Measurements from ENCODE around the gene ATP6V1D. TPM values are rescaled to one million over a fixed set of nuclear protein-coding genes. Genes with fewer than 3 reads are reported as not detected.

Gene ATP6V1D
- total and polyA plus RNA-seq, 9 of the 15 experiments (the other 6 are each of a cell fraction or from before 2014, with no cell fraction given): 35.5 to 91.0 (median 50.0) TPM

DNA sequence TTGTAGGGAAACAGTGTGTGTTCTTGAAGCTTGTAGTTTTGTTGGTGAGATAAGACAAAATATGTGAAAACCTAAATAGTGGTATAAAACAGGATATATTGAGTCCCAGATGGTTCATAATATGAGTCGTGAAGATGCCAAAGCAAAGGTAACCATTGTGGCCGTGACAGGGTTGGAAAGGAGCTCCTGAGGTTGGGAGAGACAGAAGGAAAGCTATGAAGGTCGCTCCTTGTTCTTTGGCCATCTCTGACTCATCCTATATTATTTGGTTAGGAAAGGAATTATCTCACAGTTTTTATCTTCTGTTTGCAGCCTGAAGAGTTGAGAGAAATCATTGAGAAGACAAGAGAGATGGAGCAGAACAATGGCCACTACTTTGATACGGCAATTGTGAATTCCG lies 27.1 kb downstream of the ATP6V1D start:
- POLR2A ChIA-PET: no interaction called here
- Histone ChIP-seq H3K9ac (ENCODE audit: insufficient read depth in 1 of 2, low read depth in 2 of 2, low read length in 2 of 2) (no peak overlapping the region), H4K20me1 (replicated peaks; ENCODE audit: control insufficient read depth, insufficient read depth, low read length) (no peaks in the 10 kb centered on the region), H3K9me1 (ENCODE audit: control insufficient read depth, insufficient read depth, low read length) (no peaks in the 10 kb centered on the region), H2AFZ (ENCODE audit: low read depth, low read length) (no peak overlapping the region), H3K27me3 (ENCODE audit: control insufficient read depth in 2 of 2, insufficient read depth in 2 of 2, low read length in 2 of 2) (no peaks in the 10 kb centered on the region), H3K4me2 (ENCODE audit: insufficient read depth, low read length) (no peak overlapping the region), H3K27ac (ENCODE audit: extremely low read depth, low read depth, low read length) (no peak overlapping the region), H3K79me2 (ENCODE audit: control insufficient read depth, insufficient read depth, low read length) (no peaks in the 10 kb centered on the region), H3K36me3 (ENCODE audit: control insufficient read depth, insufficient read depth, low read length) (peaks cover 51% of the 10 kb centered on the region), H3K9me3 (replicated peaks; ENCODE audit: control insufficient read depth, insufficient read depth, low read depth, low read length) (no peaks in the 10 kb centered on the region), H3K4me3 (no peak overlapping the region), H3K4me1 (replicated peaks in 1 of 2; ENCODE audit: control insufficient read depth in 2 of 2, insufficient read depth in 2 of 2, low read length in 2 of 2) (no peaks in the 10 kb centered on the region; a peak in 1 of 5 replicates)
- no TSS peak for BruUV-seq (replicated peaks)
- 79% methylated on average over 5 of the region's 5 CpGs for WGBS (ENCODE audit: insufficient coverage, low coverage, missing lambda C conversion rate)
- in situ Hi-C loops (cut with MboI) (no loop called here), intact Hi-C loops (cut with micrococcal nuclease) (no loop called here)
- DNase-seq (ENCODE audit: extremely low read depth in 1 of 4, low spot score in 3 of 4): no peak
- CTCF ChIA-PET (ENCODE audit: low intra/inter-chr PET ratio): no interaction called here
- no peak for ATAC-seq
- no peak for FAIRE-seq
- no peak for TF ChIP-seq GTF2A2 (tag; IDR thresholded peaks at IDR 0.05)
- no peak for TF ChIP-seq ZNF384 (IDR thresholded peaks at IDR 0.05; ENCODE audit: low read depth, low read length)
- TF ChIP-seq RBM39 (optimal IDR thresholded peaks at IDR 0.05; ENCODE audit: low read depth, low read length): no peak
- TF ChIP-seq ZNF785 (CRISPR knock-in tag; IDR thresholded peaks at IDR 0.05): no peak
- TF ChIP-seq, protein P1, sequence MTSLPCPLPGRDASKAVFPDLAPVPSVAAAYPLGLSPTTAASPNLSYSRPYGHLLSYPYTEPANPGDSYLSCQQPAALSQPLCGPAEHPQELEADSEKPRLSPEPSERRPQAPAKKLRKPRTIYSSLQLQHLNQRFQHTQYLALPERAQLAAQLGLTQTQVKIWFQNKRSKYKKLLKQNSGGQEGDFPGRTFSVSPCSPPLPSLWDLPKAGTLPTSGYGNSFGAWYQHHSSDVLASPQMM (CRISPR knock-in tag; IDR thresholded peaks at IDR 0.05): no peak
- TF ChIP-seq ZNF507 (tag; conservative IDR thresholded peaks at IDR 0.05): no peak
- TF ChIP-seq CHAMP1 (IDR thresholded peaks at IDR 0.05): no peak
- no peak for TF ChIP-seq ZNF134 (CRISPR knock-in tag; conservative IDR thresholded peaks at IDR 0.05)
- no peak for TF ChIP-seq KLF10 (CRISPR knock-in tag; IDR thresholded peaks at IDR 0.05)
- no peak for TF ChIP-seq SRF (CRISPR knock-in tag; IDR thresholded peaks at IDR 0.05)
- TF ChIP-seq NFE2 (IDR thresholded peaks at IDR 0.05; ENCODE audit: low read depth): no peak

Measured in K562 (cell line).